ENCODE results near the gene RCAN3. TPM values are rescaled to one million over a fixed set of nuclear protein-coding genes. Genes with fewer than 3 reads are reported as not detected.

RCAN3 gene
- 3.7 and 4.2 TPM in 2 replicates for total RNA-seq

DNA sequence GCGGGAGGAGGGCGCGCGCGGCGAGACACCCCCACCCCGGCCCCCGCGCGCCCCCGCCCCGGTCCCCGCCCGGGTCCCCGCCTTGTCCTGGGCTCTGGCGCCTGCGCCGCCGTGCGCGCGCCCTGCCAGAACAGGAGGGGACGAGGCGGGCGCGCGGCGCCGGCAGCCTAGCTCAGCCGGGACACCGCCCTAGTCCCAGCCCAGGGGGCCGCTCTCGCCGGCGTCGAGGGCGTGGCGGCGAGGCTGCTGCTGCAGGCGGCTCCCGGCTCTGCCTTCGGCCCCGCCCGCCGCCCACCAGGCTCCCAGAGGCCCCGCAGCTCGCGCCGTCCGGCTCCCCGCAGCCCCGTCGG lies at the start of gene RCAN3:
RCAN3 (plus strand) TSS at position 128 of the 350 bp plus-strand sequence. CDS start 11,537 bp downstream, outside the sequence.

DNA sequence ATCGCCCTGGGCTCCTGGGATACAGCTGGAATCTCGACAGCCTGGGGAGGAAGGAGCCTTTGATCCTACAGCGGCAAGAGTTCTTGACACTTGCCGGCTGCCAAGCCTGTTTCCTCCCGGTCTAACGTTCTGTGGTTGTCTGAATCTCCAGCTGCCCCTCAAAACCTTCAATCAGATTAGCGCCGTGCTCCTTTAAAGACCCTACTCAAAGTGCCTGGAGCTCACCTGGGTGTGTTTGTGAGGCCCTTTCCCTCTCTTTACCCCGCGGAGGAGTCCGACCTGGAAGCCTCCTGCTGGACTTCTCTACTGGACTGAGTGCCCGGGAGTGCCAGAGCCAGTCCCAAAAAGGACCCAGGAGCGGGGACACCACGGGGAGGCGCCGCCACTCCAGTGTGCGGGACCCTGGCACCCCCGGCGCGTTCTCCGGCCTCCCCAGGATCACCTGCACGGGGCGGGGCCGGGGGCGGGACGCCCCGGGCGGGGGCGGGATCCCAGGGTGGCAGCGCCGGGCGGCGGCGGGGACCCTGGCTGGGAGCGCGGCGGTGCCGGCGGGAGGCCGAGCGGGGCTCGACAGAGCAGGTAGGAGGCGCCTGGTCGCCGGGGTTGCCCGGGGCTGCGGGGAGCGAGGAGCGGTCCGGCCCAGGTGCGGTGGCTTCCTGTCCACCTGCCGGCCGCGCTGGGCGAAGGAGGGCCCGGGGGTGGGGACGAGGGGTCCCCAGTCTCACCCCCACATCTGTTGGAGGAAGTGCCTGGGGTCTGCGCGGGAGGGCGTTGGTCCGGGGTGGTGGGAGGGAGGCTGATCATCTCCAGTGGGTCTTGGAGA lies 53.2 kb downstream of the RCAN3 start, which contains the start of gene NCMAP:
NCMAP (plus strand) TSS at position 497 of the 823 bp plus-strand sequence. CDS start 39,344 bp downstream, outside the sequence.

Other genes with a start within 250 kb of the RCAN3 start
- gene GRHL3, start 183.5 kb upstream of the RCAN3 start, total RNA-seq: 0.03 TPM in 1 of 2 replicates, not detected in the other
- gene STPG1, start 89.1 kb upstream of the RCAN3 start, total RNA-seq: 4.2 TPM in 2 replicates
- gene NIPAL3, start 87.0 kb upstream of the RCAN3 start, total RNA-seq: 52.6 and 63.2 TPM in 2 replicates
- gene NCMAP, start 53.3 kb downstream of the RCAN3 start, total RNA-seq: not detected in 2 replicates
- gene SRRM1, start 140.5 kb downstream of the RCAN3 start, total RNA-seq: 23.6 and 23.8 TPM in 2 replicates
- 366 and 460 TPM in 2 replicates for gene CLIC4, start 242.6 kb downstream of the RCAN3 start, total RNA-seq